Measurements from ENCODE around the gene MDM2. TPM values are rescaled to one million over a fixed set of nuclear protein-coding genes. Genes with fewer than 3 reads are reported as not detected.

Gene MDM2
- total and polyA plus RNA-seq, 2 of the 13 experiments (the other 11 are each of a cell fraction or from before 2014, with no cell fraction given), result 29.3 to 314 TPM

DNA sequence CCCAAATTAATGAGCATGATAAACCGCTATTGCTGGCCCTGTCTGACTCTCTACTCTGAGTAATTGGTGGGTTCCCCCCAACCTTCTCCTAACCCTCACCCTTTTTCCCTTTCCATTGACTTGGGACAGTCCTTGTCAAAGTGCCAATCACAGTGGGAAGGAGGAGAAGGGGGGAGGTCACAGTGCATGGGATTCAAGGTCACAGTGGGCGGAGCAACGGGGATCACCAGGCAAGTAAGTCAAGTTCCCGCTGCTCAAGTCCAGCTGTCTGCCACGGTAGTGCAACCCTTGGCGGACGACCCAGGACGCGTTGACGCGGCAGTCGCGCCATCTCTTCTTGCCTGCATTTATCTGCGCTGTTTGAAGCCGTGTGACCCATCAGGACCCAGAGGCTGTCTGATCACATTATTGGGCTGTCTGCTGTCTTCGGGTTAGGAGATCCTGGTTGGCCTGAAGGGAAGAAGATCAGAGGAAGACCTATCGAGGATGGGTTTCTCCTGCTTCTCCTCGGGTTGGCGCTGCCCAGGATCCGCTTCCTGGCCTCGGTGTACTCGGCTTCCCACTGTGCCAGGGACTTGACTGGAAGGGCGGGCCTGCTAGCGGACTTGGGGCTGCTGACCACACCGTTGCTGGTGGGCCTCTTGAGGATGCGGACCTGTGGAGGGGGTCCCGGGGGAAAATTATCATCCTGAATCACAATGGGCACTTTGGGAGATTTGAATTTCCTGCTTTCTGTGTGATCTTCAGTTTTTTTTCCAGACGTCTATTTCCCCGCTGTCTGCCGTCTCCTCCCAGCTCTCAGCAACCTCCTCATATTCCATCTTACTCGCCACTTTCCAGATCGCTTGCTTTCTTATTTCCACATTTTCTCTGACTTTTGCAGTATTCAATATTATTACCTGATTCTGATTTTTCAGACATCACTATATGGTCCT is 3.1 kb upstream of the MDM2 start (continued):
- no peak for TF ChIP-seq ZNF101 (CRISPR knock-in tag; IDR thresholded peaks at IDR 0.05; ENCODE audit: borderline replicate concordance, low read depth)
- TF ChIP-seq, protein P1, sequence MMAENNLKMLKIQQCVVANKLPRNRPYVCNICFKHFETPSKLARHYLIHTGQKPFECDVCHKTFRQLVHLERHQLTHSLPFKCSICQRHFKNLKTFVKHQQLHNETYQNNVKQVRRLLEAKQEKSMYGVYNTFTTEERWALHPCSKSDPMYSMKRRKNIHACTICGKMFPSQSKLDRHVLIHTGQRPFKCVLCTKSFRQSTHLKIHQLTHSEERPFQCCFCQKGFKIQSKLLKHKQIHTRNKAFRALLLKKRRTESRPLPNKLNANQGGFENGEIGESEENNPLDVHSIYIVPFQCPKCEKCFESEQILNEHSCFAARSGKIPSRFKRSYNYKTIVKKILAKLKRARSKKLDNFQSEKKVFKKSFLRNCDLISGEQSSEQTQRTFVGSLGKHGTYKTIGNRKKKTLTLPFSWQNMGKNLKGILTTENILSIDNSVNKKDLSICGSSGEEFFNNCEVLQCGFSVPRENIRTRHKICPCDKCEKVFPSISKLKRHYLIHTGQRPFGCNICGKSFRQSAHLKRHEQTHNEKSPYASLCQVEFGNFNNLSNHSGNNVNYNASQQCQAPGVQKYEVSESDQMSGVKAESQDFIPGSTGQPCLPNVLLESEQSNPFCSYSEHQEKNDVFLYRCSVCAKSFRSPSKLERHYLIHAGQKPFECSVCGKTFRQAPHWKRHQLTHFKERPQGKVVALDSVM (CRISPR knock-in tag; IDR thresholded peaks at IDR 0.05), result no peak
- TF ChIP-seq KAT7 (CRISPR knock-in tag; IDR thresholded peaks at IDR 0.05; ENCODE audit: borderline replicate concordance), result peak; percentile 70; the same call in 1 of the 2 replicates
- TF ChIP-seq, protein P2, sequence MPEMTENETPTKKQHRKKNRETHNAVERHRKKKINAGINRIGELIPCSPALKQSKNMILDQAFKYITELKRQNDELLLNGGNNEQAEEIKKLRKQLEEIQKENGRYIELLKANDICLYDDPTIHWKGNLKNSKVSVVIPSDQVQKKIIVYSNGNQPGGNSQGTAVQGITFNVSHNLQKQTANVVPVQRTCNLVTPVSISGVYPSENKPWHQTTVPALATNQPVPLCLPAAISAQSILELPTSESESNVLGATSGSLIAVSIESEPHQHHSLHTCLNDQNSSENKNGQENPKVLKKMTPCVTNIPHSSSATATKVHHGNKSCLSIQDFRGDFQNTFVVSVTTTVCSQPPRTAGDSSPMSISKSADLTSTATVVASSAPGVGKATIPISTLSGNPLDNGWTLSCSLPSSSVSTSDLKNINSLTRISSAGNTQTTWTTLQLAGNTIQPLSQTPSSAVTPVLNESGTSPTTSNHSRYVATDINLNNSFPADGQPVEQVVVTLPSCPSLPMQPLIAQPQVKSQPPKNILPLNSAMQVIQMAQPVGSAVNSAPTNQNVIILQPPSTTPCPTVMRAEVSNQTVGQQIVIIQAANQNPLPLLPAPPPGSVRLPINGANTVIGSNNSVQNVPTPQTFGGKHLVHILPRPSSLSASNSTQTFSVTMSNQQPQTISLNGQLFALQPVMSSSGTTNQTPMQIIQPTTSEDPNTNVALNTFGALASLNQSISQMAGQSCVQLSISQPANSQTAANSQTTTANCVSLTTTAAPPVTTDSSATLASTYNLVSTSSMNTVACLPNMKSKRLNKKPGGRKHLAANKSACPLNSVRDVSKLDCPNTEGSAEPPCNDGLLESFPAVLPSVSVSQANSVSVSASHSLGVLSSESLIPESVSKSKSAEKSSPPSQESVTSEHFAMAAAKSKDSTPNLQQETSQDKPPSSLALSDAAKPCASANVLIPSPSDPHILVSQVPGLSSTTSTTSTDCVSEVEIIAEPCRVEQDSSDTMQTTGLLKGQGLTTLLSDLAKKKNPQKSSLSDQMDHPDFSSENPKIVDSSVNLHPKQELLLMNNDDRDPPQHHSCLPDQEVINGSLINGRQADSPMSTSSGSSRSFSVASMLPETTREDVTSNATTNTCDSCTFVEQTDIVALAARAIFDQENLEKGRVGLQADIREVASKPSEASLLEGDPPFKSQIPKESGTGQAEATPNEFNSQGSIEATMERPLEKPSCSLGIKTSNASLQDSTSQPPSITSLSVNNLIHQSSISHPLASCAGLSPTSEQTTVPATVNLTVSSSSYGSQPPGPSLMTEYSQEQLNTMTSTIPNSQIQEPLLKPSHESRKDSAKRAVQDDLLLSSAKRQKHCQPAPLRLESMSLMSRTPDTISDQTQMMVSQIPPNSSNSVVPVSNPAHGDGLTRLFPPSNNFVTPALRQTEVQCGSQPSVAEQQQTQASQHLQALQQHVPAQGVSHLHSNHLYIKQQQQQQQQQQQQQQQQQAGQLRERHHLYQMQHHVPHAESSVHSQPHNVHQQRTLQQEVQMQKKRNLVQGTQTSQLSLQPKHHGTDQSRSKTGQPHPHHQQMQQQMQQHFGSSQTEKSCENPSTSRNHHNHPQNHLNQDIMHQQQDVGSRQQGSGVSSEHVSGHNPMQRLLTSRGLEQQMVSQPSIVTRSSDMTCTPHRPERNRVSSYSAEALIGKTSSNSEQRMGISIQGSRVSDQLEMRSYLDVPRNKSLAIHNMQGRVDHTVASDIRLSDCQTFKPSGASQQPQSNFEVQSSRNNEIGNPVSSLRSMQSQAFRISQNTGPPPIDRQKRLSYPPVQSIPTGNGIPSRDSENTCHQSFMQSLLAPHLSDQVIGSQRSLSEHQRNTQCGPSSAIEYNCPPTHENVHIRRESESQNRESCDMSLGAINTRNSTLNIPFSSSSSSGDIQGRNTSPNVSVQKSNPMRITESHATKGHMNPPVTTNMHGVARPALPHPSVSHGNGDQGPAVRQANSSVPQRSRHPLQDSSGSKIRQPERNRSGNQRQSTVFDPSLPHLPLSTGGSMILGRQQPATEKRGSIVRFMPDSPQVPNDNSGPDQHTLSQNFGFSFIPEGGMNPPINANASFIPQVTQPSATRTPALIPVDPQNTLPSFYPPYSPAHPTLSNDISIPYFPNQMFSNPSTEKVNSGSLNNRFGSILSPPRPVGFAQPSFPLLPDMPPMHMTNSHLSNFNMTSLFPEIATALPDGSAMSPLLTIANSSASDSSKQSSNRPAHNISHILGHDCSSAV (CRISPR knock-in tag; IDR thresholded peaks at IDR 0.05; ENCODE audit: borderline replicate concordance), result no peak
- TF ChIP-seq ZNF724P (CRISPR knock-in tag; IDR thresholded peaks at IDR 0.05; ENCODE audit: borderline replicate concordance), result peak; percentile 82; the same call in 1 of the 2 replicates
- no peak for TF ChIP-seq TCF7 (IDR thresholded peaks at IDR 0.05; ENCODE audit: low read depth)
- TF ChIP-seq KAT2B (IDR thresholded peaks at IDR 0.05; ENCODE audit: borderline replicate concordance, low read depth, low read length), result no peak
- TF ChIP-seq JDP2 (CRISPR knock-in tag; IDR thresholded peaks at IDR 0.05; ENCODE audit: borderline replicate concordance), result no peak
- peak; percentile 87 for TF ChIP-seq ERF (CRISPR knock-in tag; IDR thresholded peaks at IDR 0.05)
- TF ChIP-seq KLF15 (CRISPR knock-in tag; IDR thresholded peaks at IDR 0.05; ENCODE audit: borderline replicate concordance), result no peak
- TF ChIP-seq, protein P3, sequence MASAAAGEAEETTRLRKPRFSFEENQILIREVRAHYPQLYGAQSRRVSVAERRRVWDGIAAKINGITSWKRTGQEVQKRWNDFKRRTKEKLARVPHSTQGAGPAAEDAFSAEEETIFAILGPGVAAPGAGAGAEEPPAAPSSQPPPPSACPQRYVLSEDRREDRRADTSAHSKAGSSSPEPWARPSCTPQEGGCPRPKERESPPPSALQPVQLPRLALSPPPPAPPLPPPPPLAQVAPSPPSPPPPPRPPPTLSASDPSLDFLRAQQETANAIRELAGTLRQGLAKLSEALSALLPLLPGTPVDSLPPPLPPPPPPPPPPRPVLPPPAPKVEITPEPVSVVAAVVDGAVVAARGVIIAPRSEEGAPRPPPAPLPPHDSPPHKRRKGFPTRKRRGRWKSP (CRISPR knock-in tag; IDR thresholded peaks at IDR 0.05), result peak; percentile 79; the same call in 1 of the 2 replicates
- TF ChIP-seq PHF21A (CRISPR knock-in tag; IDR thresholded peaks at IDR 0.05), result no peak; the same call in none of the 2 replicates
- no peak for TF ChIP-seq MATR3 (CRISPR knock-in tag; IDR thresholded peaks at IDR 0.05)
- TF ChIP-seq POLR2AphosphoS2 (IDR thresholded peaks at IDR 0.05; ENCODE audit: low read depth, low read length), result no peak
- TF ChIP-seq, protein P4, sequence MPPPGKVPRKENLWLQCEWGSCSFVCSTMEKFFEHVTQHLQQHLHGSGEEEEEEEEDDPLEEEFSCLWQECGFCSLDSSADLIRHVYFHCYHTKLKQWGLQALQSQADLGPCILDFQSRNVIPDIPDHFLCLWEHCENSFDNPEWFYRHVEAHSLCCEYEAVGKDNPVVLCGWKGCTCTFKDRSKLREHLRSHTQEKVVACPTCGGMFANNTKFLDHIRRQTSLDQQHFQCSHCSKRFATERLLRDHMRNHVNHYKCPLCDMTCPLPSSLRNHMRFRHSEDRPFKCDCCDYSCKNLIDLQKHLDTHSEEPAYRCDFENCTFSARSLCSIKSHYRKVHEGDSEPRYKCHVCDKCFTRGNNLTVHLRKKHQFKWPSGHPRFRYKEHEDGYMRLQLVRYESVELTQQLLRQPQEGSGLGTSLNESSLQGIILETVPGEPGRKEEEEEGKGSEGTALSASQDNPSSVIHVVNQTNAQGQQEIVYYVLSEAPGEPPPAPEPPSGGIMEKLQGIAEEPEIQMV (CRISPR knock-in tag; IDR thresholded peaks at IDR 0.05; ENCODE audit: low read depth), result peak; percentile 86; the same call in 1 of the 2 replicates

All from HepG2 (cell line).